ENCODE results near the gene ALKBH5. TPM values are rescaled to one million over a fixed set of nuclear protein-coding genes. Genes with fewer than 3 reads are reported as not detected.

Gene ALKBH5
- total RNA-seq, 1 donor from 2014 or later: 71.0 TPM

- Mint-ChIP-seq H3K4me1 (peaks cover 2% of the 10 kb centered on the region), H3K36me3 (peaks cover 27% of the 10 kb centered on the region), H3K27me3 (ENCODE audit: low read depth) (no peaks in the 10 kb centered on the region), H3K4me3 (no peak overlapping the region), H3K27ac (no peak overlapping the region), H3K9me3 (no peaks in the 10 kb centered on the region)
- no peak for TF ChIP-seq CTCF (IDR thresholded peaks at IDR 0.05; ENCODE audit: unreplicated experiment)
- DNase-seq (ENCODE audit: low spot score in 2 of 2, unreplicated experiment in 2 of 2): no peak
These were observed 51.3 kb downstream of the ALKBH5 start for GRCh38 chr17:18234853-18235380.

GRCh38 chr17:18235743-18236256 lies 52.2 kb downstream of the ALKBH5 start:
- H3K36me3 Mint-ChIP-seq: peaks cover 27% of the 10 kb centered on the region
- H3K9me3 Mint-ChIP-seq: no peaks in the 10 kb centered on the region
- no peak for DNase-seq (ENCODE audit: low spot score in 2 of 2, unreplicated experiment in 2 of 2)
- no peak overlapping the region for H3K27ac Mint-ChIP-seq
- TF ChIP-seq CTCF (IDR thresholded peaks at IDR 0.05; ENCODE audit: unreplicated experiment): no peak
- peaks cover 2% of the 10 kb centered on the region for H3K4me1 Mint-ChIP-seq
- H3K4me3 Mint-ChIP-seq: no peak overlapping the region
- no peaks in the 10 kb centered on the region for H3K27me3 Mint-ChIP-seq (ENCODE audit: low read depth)

- H3K4me3 Mint-ChIP-seq: no peak overlapping the region
- DNase-seq (ENCODE audit: low spot score in 2 of 2, unreplicated experiment in 2 of 2): no peak
- H3K27ac Mint-ChIP-seq: no peak overlapping the region
- no peak for TF ChIP-seq CTCF (IDR thresholded peaks at IDR 0.05; ENCODE audit: unreplicated experiment)
- H3K27me3 Mint-ChIP-seq (ENCODE audit: low read depth): no peaks in the 10 kb centered on the region
- no peaks in the 10 kb centered on the region for H3K4me1 Mint-ChIP-seq
- H3K9me3 Mint-ChIP-seq: no peaks in the 10 kb centered on the region
- peaks cover 27% of the 10 kb centered on the region for H3K36me3 Mint-ChIP-seq
These were observed 52.9 kb downstream of the ALKBH5 start for GRCh38 chr17:18236494-18236893.

- H3K36me3 Mint-ChIP-seq: peaks cover 27% of the 10 kb centered on the region
These were observed 53.8 kb downstream of the ALKBH5 start for GRCh38 chr17:18237461-18237860.

GRCh38 chr17:18238299-18238698 lies 54.7 kb downstream of the ALKBH5 start:
- no peak for TF ChIP-seq CTCF (IDR thresholded peaks at IDR 0.05; ENCODE audit: unreplicated experiment)
- Mint-ChIP-seq H3K36me3 (peaks cover 27% of the 10 kb centered on the region), H3K27ac (no peak overlapping the region), H3K9me3 (no peaks in the 10 kb centered on the region), H3K27me3 (ENCODE audit: low read depth) (no peaks in the 10 kb centered on the region), H3K4me3 (no peak overlapping the region), H3K4me1 (no peaks in the 10 kb centered on the region)
- DNase-seq (ENCODE audit: low spot score in 2 of 2, unreplicated experiment in 2 of 2): no peak

More at GRCh38 chr17:18237461-18237860, 53.8 kb downstream of the ALKBH5 start:
- no peaks in the 10 kb centered on the region for H3K4me1 Mint-ChIP-seq
- no peak overlapping the region for H3K4me3 Mint-ChIP-seq
- H3K27ac Mint-ChIP-seq: no peak overlapping the region
- DNase-seq (ENCODE audit: low spot score in 2 of 2, unreplicated experiment in 2 of 2): no peak
- H3K27me3 Mint-ChIP-seq (ENCODE audit: low read depth): no peaks in the 10 kb centered on the region
- H3K9me3 Mint-ChIP-seq: no peaks in the 10 kb centered on the region
- no peak for TF ChIP-seq CTCF (IDR thresholded peaks at IDR 0.05; ENCODE audit: unreplicated experiment)

Measured in mesothelial cell of epicardium (in vitro differentiated cells).